Renal cortex interstitium (tissue), 11 donors: ENCODE data around the gene EEF1AKMT4. TPM values are rescaled to one million over a fixed set of nuclear protein-coding genes. Genes with fewer than 3 reads are reported as not detected.
A peak's percentile ranks its signal among the peaks of the same experiment; 100 is the strongest.

Experiments
- DNase-seq, 11 donors: peaks; one replicate each; pipeline ENCODE4 v3.0.0-alpha.2; 2013; ENCODE audit warnings: low read depth in 9 of 11, low spot score in 4 of 11; ENCODE audit errors: extremely low read depth in 1 of 11
- polyA plus RNA-seq, 3 donors: library from polyadenylated mRNA; unstranded; fragments of 120-200 nt; gene quantifications; one replicate each; pipeline ENCODE4 v1.2.1, GENCODE V29; 2013; ENCODE audit not compliant: insufficient read length in 3 of 3

The EEF1AKMT4 gene
- polyA plus RNA-seq, 3 donors = 2.2 to 3.2 (median 3.0) TPM

DNA sequence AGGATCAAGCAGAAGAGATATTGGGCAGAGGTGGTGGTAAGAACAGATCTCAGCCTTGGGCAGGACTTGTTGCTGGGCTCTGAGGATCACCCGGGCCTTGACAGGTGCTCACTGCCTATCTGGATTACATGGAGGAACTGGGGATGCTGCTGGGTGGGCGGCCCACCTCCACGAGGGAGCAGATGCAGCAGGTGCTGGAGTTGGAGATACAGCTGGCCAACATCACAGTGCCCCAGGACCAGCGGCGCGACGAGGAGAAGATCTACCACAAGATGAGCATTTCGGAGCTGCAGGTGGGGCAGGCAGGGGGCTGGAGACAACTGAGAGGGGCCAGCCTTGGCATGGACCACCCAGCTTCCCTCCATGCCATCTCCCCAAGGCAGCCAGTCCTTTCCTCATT is 34.2 kb downstream of the EEF1AKMT4 start:
- DNase-seq = no peak

DNA sequence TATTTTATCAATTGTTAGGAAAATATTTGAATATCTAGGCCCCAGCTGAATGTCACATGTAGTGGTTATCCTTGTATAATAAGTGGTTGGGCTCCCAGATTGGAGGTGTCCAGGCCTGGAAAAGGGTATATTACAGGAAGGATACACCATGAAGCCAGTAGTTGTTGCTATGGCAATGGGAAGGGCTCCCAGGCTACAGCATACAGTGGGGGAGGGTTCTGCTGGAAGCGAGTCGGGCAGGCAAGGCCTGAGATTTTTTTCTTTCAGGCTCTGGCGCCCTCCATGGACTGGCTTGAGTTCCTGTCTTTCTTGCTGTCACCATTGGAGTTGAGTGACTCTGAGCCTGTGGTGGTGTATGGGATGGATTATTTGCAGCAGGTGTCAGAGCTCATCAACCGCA is 35.2 kb downstream of the EEF1AKMT4 start:
- peak in 4 of 11 donors; percentile 52 to 60 (median 58) for DNase-seq

DNA sequence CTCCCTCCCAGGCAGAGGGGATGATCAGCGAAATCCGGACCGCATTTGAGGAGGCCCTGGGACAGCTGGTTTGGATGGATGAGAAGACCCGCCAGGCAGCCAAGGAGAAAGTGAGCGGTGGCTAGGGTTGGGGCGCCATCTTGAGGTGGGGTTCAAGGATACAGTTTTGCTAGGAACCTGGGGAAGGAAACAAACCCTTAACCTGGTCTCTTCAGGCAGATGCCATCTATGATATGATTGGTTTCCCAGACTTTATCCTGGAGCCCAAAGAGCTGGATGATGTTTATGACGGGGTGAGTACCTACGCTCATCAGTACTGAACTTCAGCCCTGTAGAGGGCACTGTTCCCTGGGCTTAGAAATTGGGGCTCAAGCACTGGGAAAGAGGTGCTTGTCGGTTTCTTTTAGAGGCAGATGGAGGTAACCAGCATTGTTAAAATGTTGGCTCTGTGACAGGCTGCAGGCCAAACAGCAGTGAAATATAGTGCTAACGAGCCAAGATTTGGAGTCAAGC is 40.0 kb downstream of the EEF1AKMT4 start:
- no peak for DNase-seq

DNA sequence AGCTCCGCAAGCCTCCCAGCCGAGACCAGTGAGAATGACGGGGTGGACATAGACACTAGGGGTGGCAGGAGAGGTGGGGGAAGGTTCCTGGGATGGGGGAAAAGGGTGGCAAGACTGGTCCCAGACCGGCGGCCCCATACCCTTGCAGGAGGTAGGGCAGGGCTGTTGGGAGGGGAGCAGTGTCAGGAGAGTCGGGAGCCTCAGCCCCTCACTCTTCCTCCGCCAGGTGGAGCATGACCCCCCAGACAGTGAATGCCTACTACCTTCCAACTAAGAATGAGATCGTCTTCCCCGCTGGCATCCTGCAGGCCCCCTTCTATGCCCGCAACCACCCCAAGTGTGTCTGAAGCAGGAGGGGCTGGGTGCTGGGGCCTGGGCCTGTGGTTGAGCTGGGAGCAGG is 40.9 kb downstream of the EEF1AKMT4 start:
- no peak for DNase-seq

DNA sequence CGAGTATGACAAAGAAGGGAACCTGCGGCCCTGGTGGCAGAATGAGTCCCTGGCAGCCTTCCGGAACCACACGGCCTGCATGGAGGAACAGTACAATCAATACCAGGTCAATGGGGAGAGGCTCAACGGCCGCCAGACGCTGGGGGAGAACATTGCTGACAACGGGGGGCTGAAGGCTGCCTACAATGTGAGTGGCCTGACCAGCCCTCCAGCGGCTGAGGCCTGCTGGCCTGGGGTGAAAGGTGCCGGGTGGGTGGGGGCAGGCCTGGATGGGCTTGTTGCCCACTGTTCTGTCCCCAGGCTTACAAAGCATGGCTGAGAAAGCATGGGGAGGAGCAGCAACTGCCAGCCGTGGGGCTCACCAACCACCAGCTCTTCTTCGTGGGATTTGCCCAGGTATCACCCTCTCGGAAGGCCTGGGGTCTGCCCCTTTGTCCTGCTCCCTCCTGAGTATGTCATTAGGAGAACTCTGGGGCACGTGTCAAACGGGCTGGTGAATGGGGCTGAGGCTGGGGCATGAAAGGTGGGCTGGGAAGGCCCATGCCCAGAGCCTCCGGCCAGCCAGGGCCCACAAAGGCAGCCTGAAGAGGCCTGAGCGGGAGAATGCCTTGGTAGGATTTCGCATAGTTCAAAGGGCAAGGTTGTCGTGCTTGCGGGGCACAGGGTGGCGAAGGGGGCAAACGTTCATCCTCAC is 41.7 kb downstream of the EEF1AKMT4 start:
- no peak for DNase-seq

DNA sequence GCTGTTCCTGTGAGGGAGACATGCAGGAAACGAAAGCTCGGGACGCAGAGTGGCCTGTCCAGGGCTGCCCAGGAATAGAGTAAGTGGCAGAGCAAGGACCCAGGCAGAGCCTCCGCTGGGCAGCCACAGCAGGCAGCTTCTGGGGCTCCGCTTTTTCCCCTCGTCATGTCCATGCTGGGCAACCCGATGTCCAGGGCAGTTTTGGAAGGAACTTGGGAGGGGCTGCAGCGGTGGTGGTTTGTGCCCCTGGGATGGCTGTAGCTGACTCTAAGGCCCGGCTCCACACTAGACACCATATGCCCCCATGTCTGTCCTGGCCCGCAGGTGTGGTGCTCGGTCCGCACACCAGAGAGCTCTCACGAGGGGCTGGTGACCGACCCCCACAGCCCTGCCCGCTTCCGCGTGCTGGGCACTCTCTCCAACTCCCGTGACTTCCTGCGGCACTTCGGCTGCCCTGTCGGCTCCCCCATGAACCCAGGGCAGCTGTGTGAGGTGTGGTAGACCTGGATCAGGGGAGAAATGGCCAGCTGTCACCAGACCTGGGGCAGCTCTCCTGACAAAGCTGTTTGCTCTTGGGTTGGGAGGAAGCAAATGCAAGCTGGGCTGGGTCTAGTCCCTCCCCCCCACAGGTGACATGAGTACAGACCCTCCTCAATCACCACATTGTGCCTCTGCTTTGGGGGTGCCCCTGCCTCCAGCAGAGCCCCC is 42.4 kb downstream of the EEF1AKMT4 start:
- no peak for DNase-seq

DNA sequence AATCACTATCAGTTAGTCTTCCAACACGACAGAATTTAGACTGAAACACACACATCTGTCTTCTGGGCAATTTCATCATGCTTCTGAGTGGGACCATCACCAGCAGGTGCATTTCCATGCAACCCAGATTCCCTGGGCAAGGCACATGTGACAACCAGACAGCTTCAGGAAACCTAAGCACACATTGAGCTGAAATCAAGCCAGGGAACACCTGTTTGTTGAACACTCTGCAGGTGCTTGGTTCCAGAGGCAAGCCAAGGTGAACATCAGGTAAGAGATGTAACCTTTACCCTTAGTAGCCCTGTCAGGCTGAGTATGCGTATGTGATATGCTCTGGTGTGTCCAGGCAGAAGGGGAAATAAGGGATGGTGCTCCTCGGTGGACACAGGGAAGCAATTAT is 46.3 kb downstream of the EEF1AKMT4 start:
- no peak for DNase-seq

DNA sequence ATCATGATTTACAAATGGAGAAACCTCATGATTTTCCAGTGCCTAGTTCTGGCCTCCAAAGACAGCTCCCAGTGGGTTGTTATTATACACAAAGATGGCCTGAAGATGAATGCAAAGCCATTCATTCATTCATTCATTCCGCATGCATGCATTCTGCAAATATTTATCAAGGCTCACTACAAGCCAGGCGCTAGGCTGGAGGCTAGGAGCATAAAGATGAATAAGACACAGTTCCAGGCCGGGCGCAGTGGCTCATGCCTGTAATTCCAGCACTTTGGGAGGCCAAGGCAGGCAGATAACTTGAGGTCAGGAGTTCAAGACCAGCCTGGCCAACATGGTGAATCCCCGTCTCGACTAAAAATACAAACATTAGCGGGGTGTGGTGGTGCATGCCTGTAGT is 47.1 kb downstream of the EEF1AKMT4 start:
- DNase-seq = no peak

DNA sequence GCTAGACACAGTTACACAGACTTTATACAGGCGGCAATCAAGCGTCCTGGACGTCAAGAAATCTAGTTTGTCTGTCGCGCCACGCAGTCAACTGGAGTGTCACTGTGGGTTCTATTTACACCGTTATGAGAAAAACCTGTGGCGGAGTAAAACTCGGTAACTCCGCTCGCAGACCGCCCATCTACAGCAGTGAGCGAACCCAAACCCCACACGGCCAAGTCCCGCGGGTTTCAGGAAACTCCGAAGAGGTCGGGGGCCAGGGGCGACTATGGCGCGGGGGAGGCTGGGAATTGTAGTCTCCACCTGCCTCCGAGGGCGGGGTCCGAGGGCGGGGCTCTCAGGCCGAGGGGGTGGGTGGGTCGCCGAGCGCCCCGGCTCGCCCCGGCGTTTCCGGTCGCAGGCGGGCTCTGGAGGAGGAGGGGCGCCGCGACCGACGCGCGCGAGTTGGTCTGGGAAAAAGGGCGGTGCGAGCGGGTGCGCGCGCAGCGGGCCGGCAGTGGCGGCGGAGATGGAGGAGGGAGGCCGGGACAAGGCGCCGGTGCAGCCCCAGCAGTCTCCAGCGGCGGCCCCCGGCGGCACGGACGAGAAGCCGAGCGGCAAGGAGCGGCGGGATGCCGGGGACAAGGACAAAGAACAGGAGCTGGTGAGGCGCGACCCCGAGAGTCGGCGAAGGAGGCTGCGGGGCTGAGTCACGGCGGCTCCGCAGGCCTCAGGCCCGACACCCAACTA is 49.5 kb downstream of the EEF1AKMT4 start, which contains the start of gene PSMD2:
Gene PSMD2 (plus strand): TSS at position 483 of the 729 bp plus-strand sequence. CDS start 26 bp downstream, at position 509.
- DNase-seq = peak; percentile 85 to 97 (median 95)

DNA sequence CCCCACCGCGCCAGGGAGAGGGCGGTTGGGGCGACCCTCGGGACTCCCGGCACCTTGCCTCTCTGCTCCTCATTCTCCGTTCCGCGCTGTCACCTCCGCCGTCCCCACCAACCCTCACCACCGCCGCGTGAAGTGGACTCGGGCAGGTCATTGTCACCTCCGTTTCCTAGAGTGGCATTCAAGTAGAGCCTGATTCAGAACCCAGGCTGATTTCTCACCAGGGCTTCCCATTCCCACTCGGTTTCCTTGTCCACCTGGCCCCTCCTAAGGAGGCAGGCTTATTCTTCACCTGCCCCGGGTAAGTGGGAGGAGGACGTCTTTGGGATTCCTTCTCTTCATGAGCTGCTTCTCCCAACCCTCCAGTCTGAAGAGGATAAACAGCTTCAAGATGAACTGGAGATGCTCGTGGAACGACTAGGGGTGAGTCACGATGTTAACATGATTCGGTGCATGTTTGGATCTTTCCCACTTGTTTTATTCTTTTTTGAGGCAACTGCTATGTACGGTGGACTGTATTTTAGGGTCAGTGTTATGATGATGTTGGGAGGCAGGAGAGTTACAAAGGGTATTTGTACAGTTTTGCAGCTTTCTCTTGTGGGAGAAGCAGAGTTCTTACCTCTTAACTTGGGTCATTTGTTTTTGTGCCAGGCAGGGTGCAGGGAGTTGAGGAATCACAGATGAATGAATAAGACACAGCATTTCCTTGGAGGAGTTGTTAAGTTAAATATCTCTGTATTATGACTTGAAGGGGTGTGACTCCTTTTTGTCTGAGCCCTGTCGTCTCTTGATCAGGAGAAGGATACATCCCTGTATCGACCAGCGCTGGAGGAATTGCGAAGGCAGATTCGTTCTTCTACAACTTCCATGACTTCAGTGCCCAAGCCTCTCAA is 50.3 kb downstream of the EEF1AKMT4 start:
- no peak for DNase-seq

DNA sequence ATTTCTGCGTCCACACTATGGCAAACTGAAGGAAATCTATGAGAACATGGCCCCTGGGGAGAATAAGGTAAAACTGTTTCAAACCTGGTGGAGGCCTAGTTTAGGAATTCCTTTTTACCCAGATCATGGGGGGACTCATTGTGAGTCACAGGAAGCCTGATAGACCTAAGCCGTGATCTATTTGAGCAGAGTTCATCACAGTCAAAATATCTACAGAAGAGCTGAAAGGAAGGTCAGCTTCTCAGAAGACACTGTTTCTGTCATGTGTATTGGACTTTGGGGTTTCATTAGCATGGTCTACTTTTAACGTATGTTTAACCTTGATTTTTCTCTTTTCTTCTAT is 50.9 kb downstream of the EEF1AKMT4 start:
- no peak for DNase-seq

DNA sequence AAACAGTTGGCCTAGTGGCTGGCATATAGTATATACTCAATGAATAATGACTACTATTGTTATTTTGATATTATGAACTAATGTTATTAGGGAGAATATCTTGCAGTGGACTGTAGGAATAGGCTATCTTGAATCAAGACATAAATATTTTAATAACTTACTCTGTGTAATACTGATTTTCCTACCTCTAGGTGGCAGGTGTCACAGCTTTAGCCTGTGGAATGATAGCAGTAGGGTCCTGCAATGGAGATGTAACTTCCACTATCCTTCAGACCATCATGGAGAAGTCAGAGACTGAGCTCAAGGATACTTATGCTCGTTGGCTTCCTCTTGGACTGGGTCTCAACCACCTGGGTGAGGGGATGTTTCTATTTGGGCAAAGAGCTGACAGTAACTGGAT is 56.1 kb downstream of the EEF1AKMT4 start:
- no peak for DNase-seq

DNA sequence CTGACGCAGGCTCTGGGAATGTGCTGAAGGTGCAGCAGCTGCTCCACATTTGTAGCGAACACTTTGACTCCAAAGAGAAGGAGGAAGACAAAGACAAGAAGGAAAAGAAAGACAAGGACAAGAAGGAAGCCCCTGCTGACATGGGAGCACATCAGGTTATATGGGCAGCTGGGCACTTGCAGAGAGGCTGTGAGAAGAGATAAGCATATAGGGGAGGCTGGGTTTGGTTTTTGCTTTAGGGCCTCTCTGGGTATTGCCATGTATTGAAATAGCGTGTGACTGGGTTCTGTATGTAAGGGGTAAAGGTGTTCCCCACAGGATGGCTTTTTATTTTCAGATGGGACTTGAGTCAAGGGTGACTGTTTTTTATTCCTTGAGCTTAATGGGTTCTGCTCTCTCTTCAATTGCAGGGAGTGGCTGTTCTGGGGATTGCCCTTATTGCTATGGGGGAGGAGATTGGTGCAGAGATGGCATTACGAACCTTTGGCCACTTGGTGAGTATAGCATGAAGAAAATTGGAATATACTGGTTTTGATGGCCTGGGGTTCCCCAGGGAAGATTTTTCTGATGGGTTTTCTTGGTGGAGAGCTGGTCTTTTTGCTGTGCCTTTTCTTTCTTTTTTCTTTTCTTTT is 57.0 kb downstream of the EEF1AKMT4 start:
- DNase-seq = no peak

DNA sequence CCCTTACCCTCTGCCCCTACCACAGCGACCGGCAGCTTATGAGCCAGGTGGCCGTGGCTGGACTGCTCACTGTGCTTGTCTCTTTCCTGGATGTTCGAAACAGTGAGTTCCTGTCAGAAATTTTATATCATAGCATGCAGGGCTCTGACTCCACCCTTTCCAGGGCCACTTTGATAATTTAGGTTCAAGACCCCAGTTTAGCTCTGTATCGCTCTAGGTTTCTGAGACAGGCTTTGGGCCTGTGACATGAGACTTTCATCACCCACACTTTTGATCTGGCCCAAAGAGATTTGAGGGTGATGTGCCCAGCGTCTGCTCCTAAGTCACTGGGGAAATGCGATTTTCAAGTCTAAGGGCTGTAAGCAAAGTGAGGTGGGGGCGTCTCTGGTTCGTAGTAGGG is 58.4 kb downstream of the EEF1AKMT4 start:
- DNase-seq = no peak

Other genes with a start within 250 kb of the EEF1AKMT4 start
- gene ABCC5, start 231.8 kb upstream of the EEF1AKMT4 start, polyA plus RNA-seq = 10 to 100 TPM; 49.7 to 75.7 (median 51.7) TPM
- not detected for gene HTR3D, start 217.9 kb upstream of the EEF1AKMT4 start, polyA plus RNA-seq
- not detected for gene HTR3C, start 196.6 kb upstream of the EEF1AKMT4 start, polyA plus RNA-seq
- under 1 TPM in 1 of 3 donors, not detected in 2; 0.11 TPM for gene HTR3E, start 152.6 kb upstream of the EEF1AKMT4 start, polyA plus RNA-seq
- gene EIF2B5, start 114.3 kb upstream of the EEF1AKMT4 start, polyA plus RNA-seq = 10 to 100 TPM; 48.6 to 56.2 (median 49.6) TPM
- 10 to 100 TPM; 65.4 to 89.1 (median 83.6) TPM for gene DVL3, start 94.3 kb upstream of the EEF1AKMT4 start, polyA plus RNA-seq
- gene AP2M1, start 74.8 kb upstream of the EEF1AKMT4 start, polyA plus RNA-seq = 100 to 1,000 TPM; 329 to 372 (median 369) TPM
- 10 to 100 TPM; 57.6 to 71.1 (median 60.9) TPM for gene ABCF3, start 63.5 kb upstream of the EEF1AKMT4 start, polyA plus RNA-seq
- 1 to 10 TPM; 1.3 to 2.7 (median 1.8) TPM for gene VWA5B2, start 20.1 kb upstream of the EEF1AKMT4 start, polyA plus RNA-seq
- gene ALG3, start 710 bp upstream of the EEF1AKMT4 start, polyA plus RNA-seq = 10 to 100 TPM; 29.2 to 38.1 (median 35.1) TPM
- under 1 TPM in 2 of 3 donors, not detected in 1; 0.17 to 0.33 TPM for gene CAMK2N2, start 11.9 kb downstream of the EEF1AKMT4 start, polyA plus RNA-seq
- not detected for gene ECE2, start 26.4 kb downstream of the EEF1AKMT4 start, polyA plus RNA-seq
- 100 to 1,000 TPM; 210 to 252 (median 223) TPM for gene PSMD2, start 49.6 kb downstream of the EEF1AKMT4 start, polyA plus RNA-seq
- gene EIF4G1, start 64.9 kb downstream of the EEF1AKMT4 start, polyA plus RNA-seq = 100 to 1,000 TPM; 171 to 242 (median 221) TPM
- gene FAM131A, start 87.9 kb downstream of the EEF1AKMT4 start, polyA plus RNA-seq = 10 to 100 TPM in 2 of 3 donors, 1 to 10 TPM in 1; 9.7 to 17.2 (median 12.9) TPM
- 10 to 100 TPM in 2 of 3 donors, 1 to 10 TPM in 1; 9.7 to 14.0 (median 11.5) TPM for gene CLCN2, start 111.9 kb downstream of the EEF1AKMT4 start, polyA plus RNA-seq
- gene POLR2H, start 112.0 kb downstream of the EEF1AKMT4 start, polyA plus RNA-seq = 100 to 1,000 TPM in 1 of 3 donors, 10 to 100 TPM in 2; 87.2 to 115 (median 91.0) TPM
- 1 to 10 TPM; 1.8 to 2.4 (median 2.0) TPM for gene THPO, start 128.5 kb downstream of the EEF1AKMT4 start, polyA plus RNA-seq
- 10 to 100 TPM; 10.5 to 19.0 (median 14.2) TPM for gene CHRD, start 130.4 kb downstream of the EEF1AKMT4 start, polyA plus RNA-seq